ENCODE measurements around the gene KCNC1. TPM values are rescaled to one million over a fixed set of nuclear protein-coding genes. Genes with fewer than 3 reads are reported as not detected.

KCNC1 gene
- polyA plus RNA-seq, 6 donors from 2014 or later = 0.13 TPM; not detected in 5

DNA sequence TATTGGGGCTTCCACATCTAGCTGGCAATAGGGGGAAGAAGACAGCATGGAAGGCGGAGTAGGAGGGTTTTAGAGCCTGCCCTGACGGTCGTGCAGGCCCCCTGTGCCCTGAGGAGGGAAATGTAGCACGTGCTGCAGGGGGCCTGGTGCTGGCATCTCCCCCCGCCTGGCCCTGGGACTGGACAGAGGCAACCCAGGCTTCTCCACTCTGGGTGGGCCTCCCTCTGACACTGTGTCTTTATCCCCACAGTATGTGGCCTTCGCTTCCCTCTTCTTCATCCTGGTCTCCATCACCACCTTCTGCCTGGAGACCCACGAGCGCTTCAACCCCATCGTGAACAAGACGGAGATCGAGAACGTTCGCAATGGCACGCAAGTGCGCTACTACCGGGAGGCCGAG, 36.8 kb downstream of the KCNC1 start:
- ATAC-seq (ENCODE audit: low read depth in 2 of 2) (no peak), DNase-seq (no peak)
- peaks cover 0 to 9% (median 0%) of the 10 kb centered on the region in 3 donors for H3K4me1 Mint-ChIP-seq
- H3K27ac Mint-ChIP-seq = no peak overlapping the region
- H3K27me3 Mint-ChIP-seq = peaks cover 0 to 3% (median 0%) of the 10 kb centered on the region in 3 donors
- no peaks in the 10 kb centered on the region for H3K9me3 Mint-ChIP-seq
- no peak overlapping the region for H3K4me3 Mint-ChIP-seq
- no peaks in the 10 kb centered on the region for H3K36me3 Mint-ChIP-seq

DNA sequence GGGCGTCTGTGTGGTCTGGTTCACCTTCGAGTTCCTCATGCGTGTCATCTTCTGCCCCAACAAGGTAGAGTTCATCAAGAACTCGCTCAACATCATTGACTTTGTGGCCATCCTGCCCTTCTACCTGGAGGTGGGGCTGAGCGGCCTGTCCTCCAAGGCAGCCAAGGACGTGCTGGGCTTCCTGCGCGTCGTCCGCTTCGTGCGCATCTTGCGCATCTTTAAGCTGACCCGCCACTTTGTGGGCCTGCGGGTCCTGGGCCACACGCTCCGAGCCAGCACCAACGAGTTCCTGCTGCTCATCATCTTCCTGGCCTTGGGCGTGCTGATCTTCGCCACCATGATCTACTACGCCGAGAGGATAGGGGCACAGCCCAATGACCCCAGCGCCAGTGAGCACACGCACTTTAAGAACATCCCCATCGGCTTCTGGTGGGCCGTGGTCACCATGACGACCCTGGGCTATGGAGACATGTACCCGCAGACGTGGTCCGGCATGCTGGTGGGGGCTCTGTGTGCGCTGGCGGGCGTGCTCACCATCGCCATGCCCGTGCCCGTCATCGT, 37.3 kb downstream of the KCNC1 start:
- Mint-ChIP-seq H3K4me3 (no peak overlapping the region), H3K36me3 (no peaks in the 10 kb centered on the region), H3K4me1 (peaks cover 0 to 9% (median 0%) of the 10 kb centered on the region in 3 donors), H3K27ac (no peak overlapping the region), H3K9me3 (no peaks in the 10 kb centered on the region), H3K27me3 (peaks cover 0 to 3% (median 0%) of the 10 kb centered on the region in 3 donors)
- DNase-seq (no peak), ATAC-seq (ENCODE audit: low read depth in 2 of 2) (no peak)

DNA sequence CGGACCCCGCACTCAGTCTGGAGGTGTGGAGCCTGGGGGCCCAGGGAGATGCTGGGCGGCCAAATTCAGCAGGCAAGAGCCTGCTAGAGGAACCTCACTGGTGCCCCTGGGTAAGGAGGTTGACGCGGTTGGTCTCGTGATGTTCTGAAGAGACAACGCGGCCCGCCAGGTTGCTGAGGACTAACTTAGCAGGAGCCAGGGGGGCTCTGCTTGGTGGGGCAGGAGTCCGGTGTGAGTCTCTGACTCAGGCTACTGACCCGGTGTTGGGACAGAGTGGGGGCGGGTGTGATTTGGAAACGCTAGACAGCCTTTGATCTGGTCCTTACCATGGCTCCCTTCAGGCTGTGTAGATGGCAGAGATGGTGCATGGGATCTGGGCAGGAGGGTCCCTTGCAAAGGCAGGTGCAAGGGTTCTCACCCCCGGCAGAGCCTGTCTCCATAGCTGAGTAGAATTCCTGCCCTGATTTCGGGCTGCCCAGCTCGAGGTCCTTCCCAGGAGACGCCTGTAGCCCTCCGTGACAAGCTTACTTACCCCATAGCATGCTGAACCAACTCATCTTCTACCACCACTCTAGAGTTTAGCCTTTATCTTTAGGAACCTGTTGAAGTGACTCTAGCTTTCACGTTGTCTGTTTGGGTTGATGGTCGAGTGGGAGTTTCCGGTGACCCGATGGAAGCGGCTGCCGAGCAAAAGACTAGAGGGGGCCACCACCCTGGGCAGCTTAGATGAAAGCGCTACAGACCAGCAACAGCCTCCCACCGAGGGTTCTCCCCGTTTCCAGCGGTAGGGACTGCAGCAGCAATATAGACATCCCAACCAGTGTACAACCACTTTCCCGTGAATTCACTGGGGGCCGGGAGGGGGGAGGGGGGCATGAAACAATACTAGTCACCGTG, 38.4 kb downstream of the KCNC1 start:
- ATAC-seq (ENCODE audit: low read depth in 2 of 2) (no peak), DNase-seq (no peak)
- Mint-ChIP-seq H3K4me3 (no peak overlapping the region), H3K4me1 (peaks cover 0 to 8% (median 0%) of the 10 kb centered on the region in 3 donors), H3K27me3 (peaks cover 0 to 3% (median 0%) of the 10 kb centered on the region in 3 donors), H3K27ac (no peak overlapping the region), H3K9me3 (no peaks in the 10 kb centered on the region), H3K36me3 (no peaks in the 10 kb centered on the region)

DNA sequence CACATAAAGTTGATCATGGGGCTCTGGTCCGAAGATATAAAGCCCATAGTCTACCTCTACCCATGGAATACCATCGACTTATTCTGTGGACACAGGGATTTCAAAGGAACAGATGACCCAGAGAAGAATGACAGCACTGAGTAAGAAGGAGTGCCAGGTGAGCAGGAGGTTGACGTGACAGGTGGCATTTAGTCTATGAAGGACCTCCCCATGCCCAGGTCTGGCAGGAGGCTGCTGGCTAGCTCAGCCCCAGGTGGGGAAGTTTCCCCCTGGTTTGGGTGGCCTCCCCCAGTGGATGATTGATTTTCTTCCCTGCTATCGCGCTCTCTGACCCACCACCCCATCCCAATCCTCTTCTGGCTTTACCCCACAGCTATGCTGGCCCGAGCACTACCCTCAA, 39.1 kb downstream of the KCNC1 start:
- Mint-ChIP-seq H3K9me3 (no peaks in the 10 kb centered on the region), H3K27me3 (peaks cover 0 to 3% (median 0%) of the 10 kb centered on the region in 3 donors)

DNA sequence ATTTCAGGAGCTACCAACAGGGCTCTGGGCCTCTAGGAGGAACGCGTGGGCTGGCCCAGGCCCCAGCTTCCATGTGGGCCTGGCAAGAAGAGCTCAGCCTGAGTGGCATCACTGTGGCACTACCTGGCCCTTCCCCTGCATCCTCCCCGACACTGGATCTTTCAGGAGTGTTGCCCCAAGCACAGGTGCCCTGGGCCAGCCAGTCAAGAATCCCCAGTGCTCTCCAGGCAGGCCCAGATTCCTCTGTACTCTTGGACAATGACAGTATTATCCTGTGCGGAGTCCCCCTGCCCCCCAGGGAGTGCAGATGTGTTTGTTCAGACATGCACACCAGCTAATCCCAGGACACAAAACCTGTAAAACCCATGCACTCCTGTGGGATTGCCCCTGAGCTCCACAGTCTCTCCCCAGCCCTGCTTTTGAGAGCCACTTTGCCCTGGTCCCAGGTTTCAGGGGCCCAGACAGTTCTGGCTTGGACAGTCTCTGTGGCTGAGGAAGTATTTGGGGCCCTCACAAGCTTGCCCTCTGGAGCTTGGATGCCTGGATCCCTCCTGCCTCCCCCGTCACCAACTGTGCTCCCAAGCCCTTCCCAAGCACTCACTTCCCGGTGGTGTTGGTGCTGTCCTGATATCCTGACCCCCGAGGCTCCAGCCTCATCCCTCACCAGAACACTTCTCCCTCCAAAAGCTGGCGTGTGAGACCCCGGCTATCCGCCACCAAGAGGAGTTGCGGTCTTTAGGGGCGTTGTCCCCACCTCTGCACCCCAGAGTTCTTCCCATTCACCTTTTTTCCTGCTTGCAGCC, 39.9 kb downstream of the KCNC1 start:
- Mint-ChIP-seq H3K36me3 (no peaks in the 10 kb centered on the region), H3K4me1 (peaks cover 0 to 4% (median 0%) of the 10 kb centered on the region in 3 donors), H3K27me3 (no peaks in the 10 kb centered on the region), H3K9me3 (no peaks in the 10 kb centered on the region), H3K27ac (no peak overlapping the region), H3K4me3 (no peak overlapping the region)
- ATAC-seq (ENCODE audit: low read depth in 2 of 2) = no peak
- no peak for DNase-seq

More for the DNA sequence above, 39.1 kb downstream of the KCNC1 start:
- no peaks in the 10 kb centered on the region for H3K36me3 Mint-ChIP-seq
- H3K4me1 Mint-ChIP-seq = peaks cover 0 to 4% (median 0%) of the 10 kb centered on the region in 3 donors
- DNase-seq (no peak), ATAC-seq (ENCODE audit: low read depth in 2 of 2) (no peak)
- H3K4me3 Mint-ChIP-seq = no peak overlapping the region
- no peak overlapping the region for H3K27ac Mint-ChIP-seq

DNA sequence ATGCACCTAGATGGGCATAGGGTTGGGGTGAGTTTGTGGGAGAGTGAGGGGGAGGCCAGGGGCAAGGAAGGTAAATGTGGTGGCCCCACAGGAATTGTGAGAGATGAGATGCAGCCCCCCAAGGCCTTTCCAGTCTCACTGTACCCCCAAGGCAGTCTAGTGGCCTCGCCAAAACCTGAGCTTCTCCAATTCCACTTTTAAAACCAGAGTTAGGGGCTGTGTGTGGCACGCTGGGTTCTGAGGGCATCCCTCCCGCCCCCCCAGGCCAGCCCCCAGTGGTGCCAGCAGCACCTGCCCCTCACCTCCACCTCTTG, 40.4 kb downstream of the KCNC1 start:
- Mint-ChIP-seq H3K27ac (no peak overlapping the region), H3K36me3 (no peaks in the 10 kb centered on the region), H3K27me3 (no peaks in the 10 kb centered on the region), H3K4me3 (no peak overlapping the region), H3K9me3 (no peaks in the 10 kb centered on the region), H3K4me1 (peaks cover 0 to 4% (median 0%) of the 10 kb centered on the region in 3 donors)
- DNase-seq = no peak
- ATAC-seq (ENCODE audit: low read depth in 2 of 2) = no peak

DNA sequence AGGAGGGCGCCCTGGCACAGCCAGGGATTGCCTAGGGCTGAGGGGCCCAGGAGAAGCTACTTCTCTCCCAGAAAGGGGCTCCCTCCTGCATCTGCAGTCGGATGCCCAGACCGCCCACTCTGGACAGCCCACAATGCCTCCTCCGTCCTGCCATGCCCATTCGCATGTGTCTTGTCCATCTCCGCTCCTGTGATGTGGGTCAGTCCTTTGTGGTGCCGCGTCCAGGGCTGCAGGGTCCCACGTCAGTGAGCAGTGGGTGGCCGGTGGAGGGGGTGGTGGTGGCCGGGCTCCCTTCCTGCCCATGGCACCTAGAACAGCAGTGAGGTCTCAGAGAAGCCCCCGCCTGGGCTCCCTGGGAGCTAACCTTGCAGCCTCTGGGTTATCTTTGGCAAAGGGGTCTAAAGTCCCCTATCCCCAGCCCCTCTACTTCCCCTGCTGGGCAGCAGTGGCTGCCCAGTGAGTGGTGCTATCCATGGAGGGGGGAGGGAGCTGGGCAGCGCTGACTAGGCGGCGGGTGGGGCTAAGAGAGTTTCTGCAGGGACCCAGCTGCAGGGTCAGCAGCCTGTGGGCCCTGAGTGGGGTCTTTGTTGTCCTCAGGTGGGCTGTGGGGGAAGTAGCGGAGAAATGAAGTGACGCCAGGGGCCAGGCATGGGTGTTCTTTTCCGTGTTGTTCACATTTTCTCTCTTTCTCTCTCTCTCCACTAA, 41.1 kb downstream of the KCNC1 start:
- H3K4me1 Mint-ChIP-seq = peaks cover 0 to 4% (median 0%) of the 10 kb centered on the region in 3 donors
- no peak overlapping the region for H3K4me3 Mint-ChIP-seq
- no peaks in the 10 kb centered on the region for H3K36me3 Mint-ChIP-seq
- H3K27me3 Mint-ChIP-seq = no peaks in the 10 kb centered on the region
- H3K27ac Mint-ChIP-seq = no peak overlapping the region
- no peaks in the 10 kb centered on the region for H3K9me3 Mint-ChIP-seq
- no peak for DNase-seq
- ATAC-seq (ENCODE audit: low read depth in 2 of 2) = no peak

DNA sequence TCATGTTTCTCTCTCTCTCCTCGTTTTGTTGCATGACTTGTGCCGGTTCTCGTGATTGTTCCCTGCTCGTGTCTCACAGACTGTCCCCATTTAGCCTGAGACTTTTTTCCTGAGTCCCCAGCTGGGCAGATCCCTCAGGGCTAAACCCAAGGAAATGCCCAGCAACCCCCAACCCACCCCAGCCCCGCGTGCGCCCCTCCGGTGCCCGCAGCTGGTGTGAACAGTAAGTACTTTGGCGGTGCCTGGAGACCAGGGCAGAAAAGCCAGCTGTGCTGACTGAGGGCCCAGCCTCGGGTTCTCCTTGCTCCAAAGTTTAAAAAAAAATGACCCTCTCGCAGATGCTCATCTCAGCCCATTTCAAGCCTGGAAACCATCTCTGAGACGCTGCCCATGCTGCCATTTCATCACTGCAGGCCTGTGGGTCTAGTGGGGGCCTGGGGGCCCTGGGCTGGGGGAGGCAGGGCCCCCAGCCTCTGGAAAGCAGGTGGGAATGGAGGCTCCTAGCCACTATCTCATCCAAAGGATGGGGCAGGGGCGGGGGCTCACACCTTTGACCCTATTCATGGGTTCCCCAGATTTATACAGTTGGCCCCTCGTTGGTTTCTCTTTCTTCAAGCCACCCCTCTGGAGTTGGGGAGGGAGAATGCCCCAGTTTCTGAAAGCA, 41.8 kb downstream of the KCNC1 start:
- DNase-seq (no peak), ATAC-seq (ENCODE audit: low read depth in 2 of 2) (no peak)
- peaks cover 0 to 4% (median 0%) of the 10 kb centered on the region in 3 donors for H3K4me1 Mint-ChIP-seq
- no peak overlapping the region for H3K27ac Mint-ChIP-seq
- no peak overlapping the region for H3K4me3 Mint-ChIP-seq
- no peaks in the 10 kb centered on the region for H3K36me3 Mint-ChIP-seq
- no peaks in the 10 kb centered on the region for H3K27me3 Mint-ChIP-seq
- H3K9me3 Mint-ChIP-seq = no peaks in the 10 kb centered on the region

DNA sequence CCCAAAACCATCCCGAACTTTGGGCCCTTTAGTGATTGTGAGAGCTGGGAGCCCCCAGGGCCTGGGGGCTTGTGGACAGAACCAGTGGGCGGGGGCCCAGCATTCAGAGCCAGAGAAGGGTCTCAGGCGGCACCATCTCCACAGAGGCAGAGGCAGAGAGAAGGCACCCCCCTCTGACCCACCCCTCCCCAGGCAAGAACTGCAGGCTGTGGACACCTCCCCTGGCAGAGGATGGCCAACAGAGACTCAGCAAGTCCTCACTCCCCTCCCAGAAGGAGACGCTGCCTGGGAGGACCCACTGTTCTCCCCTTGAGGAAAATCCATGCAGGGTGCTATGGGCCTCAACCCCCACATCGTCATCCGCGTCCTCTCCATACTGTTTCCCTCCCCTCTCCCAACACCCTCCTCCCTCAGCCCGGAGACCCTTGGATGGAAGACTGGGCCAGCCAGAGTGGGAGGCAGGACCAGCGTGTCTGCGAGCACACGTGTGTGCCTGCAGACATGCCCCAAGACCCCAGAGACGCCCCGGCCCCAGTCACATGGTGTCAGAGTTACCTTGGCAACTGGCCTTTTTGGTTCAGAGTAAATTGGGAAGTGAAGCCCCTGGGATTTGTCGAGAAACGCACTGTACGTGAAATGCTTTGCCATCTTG, 42.6 kb downstream of the KCNC1 start:
- Mint-ChIP-seq H3K4me3 (no peak overlapping the region), H3K9me3 (no peaks in the 10 kb centered on the region), H3K27me3 (no peaks in the 10 kb centered on the region), H3K36me3 (no peaks in the 10 kb centered on the region), H3K27ac (no peak overlapping the region), H3K4me1 (peaks cover 0 to 4% (median 0%) of the 10 kb centered on the region in 3 donors)
- ATAC-seq (ENCODE audit: low read depth in 2 of 2) (no peak), DNase-seq (no peak)

DNA sequence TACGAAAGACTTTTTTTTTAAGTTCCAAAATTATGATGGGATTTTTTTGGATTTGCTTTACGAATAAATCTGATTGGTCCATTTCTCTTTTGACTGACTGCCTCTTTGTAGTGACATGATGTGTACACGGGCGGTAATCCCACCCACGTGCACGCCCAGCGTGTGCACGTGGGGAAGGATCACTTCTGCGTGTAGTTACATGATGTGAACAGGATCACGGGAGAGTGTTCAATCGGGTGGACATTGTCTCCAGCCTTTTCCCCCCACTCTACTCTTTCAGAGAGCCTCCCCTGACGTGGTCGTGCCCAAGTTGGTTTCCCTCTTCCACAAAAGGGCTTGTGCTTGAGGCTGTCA, 43.1 kb downstream of the KCNC1 start:
- Mint-ChIP-seq H3K4me3 (no peak overlapping the region), H3K4me1 (peaks cover 0 to 4% (median 0%) of the 10 kb centered on the region in 3 donors), H3K27ac (no peak overlapping the region), H3K36me3 (no peaks in the 10 kb centered on the region), H3K9me3 (no peaks in the 10 kb centered on the region), H3K27me3 (no peaks in the 10 kb centered on the region)
- no peak for DNase-seq
- no peak for ATAC-seq (ENCODE audit: low read depth in 2 of 2)

DNA sequence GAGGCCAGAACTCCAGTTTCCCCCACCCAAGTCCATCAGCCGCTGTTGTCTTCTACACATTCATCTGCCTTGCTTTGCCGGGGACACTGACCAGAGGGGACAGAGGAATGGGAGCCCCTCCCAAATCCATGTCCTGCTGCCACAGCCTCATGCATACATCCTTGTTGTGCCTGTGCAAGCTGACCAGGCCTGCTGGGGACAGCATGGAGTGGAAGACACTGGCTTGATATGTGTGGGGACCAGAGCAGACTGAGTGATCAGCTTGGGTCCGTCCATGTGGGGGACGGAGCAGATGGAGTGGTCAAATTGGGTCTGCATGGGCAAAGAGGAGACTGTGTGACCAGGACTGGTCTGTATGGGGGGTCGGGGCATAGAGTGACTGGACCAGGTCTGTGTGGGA, 43.8 kb downstream of the KCNC1 start:
- no peak overlapping the region for H3K4me3 Mint-ChIP-seq
- no peak for ATAC-seq (ENCODE audit: low read depth in 2 of 2)
- H3K9me3 Mint-ChIP-seq = no peaks in the 10 kb centered on the region
- peaks cover 0 to 4% (median 0%) of the 10 kb centered on the region in 3 donors for H3K4me1 Mint-ChIP-seq
- DNase-seq = no peak
- no peaks in the 10 kb centered on the region for H3K36me3 Mint-ChIP-seq
- H3K27me3 Mint-ChIP-seq = no peaks in the 10 kb centered on the region
- H3K27ac Mint-ChIP-seq = peak overlapping the region in 1 of 6 donors; percentile 82

DNA sequence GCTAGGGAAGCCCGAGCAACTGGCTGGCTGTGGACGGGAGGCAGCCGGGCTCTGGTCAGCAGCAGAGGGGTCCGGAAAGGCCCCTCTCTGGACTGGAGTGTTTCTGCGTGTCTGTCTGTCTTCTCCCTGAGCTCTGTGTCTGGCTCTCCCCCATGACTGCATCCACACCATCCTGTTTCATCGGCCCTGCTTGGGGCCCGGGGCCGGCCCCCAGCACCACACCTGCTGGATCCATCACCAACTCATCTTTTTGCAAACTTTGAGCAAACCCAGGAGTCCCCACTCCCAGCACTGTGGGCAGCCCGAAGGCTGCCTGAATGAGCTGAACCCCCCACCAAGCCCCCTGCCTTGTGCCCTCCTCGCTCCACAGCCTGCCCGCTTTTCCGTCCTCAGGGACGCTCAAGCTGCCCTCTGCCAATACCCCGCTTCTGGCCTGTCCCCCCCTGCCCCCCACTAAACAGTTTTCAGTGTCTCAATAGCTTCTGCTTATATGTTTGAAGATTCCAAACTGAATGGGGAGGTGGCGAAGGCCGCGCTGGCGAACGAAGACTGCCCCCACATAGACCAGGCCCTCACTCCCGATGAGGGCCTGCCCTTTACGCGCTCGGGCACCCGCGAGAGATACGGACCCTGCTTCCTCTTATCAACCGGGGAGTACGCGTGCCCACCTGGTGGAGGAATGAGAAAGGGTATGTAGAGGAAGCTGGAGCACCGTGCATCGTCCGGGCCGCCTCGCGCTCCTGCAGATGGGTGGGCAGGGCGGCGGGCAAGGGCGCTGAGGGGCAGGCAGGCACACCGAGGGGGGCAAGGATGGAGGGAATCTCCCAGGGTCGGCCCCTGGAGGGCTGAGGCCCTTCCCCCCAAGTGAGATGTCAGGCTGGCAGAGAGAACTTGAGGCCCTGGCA, 44.6 kb downstream of the KCNC1 start:
- Mint-ChIP-seq H3K4me3 (no peak overlapping the region), H3K9me3 (no peaks in the 10 kb centered on the region), H3K27me3 (no peaks in the 10 kb centered on the region), H3K36me3 (no peaks in the 10 kb centered on the region), H3K4me1 (peaks cover 0 to 4% (median 0%) of the 10 kb centered on the region in 3 donors), H3K27ac (no peak overlapping the region)
- ATAC-seq (ENCODE audit: low read depth in 2 of 2) = no peak
- no peak for DNase-seq

All from naive B cell (primary cell).